ENCODE measurements around the gene HSPD1.

- TF ChIP-seq TAF1 (IDR thresholded peaks at IDR 0.05; ENCODE audit: low read depth) (no peak), CTCF (IDR thresholded peaks at IDR 0.05; ENCODE audit: poor library complexity, severe bottlenecking) (no peak), SMC3 (conservative IDR thresholded peaks at IDR 0.05; ENCODE audit: poor library complexity) (no peak), EP300 (conservative IDR thresholded peaks at IDR 0.05; ENCODE audit: poor library complexity, severe bottlenecking) (no peak)
Measured at GRCh38 chr2:197538412-197538811, 38.8 kb upstream of the HSPD1 start.

All from neural cell (in vitro differentiated cells).